H1 (cell line): ENCODE data around the gene MAGI2.
"Not testable (repeated sequence)": the region's sequence is repeated elsewhere in the genome, so short reads cannot be mapped to it uniquely, and the experiment has no call there.

Experiments used
- CBX5 ChIP-seq: fragments of 300-800, 300-1000 bp; sonication (generic); IDR thresholded peaks from 2 replicates; pipeline ENCODE4 v1.7.1; 2016; ENCODE audit warnings: antibody characterized with exemption, low read length, low read depth
- EGR1 ChIP-seq: IDR thresholded peaks from 2 replicates; pipeline ENCODE4 v1.6.1; 2011; ENCODE audit warnings: low read depth, low read length, borderline replicate concordance
- KDM5A ChIP-seq: fragments of 200-600 bp; IDR thresholded peaks from 2 replicates; pipeline ENCODE4 v1.7.1; 2012; ENCODE audit warnings: mild to moderate bottlenecking, low read length, inconsistent platforms, mixed read lengths
- NRF1 ChIP-seq: IDR thresholded peaks from 2 replicates; pipeline ENCODE4 v1.6.1; 2011; ENCODE audit warnings: mild to moderate bottlenecking, low read depth, low read length, improper control_type of control experiment
- PHF8 ChIP-seq: fragments of 200-600 bp; sonication (generic); conservative IDR thresholded peaks from 2 replicates; pipeline ENCODE4 v1.7.1; 2012; ENCODE audit warnings: low read depth, mild to moderate bottlenecking, inconsistent platforms, low read length, moderate library complexity
- POLR2A ChIP-seq, 2 experiments: IDR thresholded peaks; 1 replicate in 1 of 2; 2 replicates in 1 of 2; pipeline ENCODE4 v1.6.1; 2011; ENCODE audit warnings: low read depth in 2 of 2, low read length in 2 of 2, mild to moderate bottlenecking in 2 of 2; ENCODE audit errors: control extremely low read depth in 1 of 2
- POLR2AphosphoS5 ChIP-seq: IDR thresholded peaks from 2 replicates; pipeline ENCODE4 v1.6.1; 2011; ENCODE audit warnings: low read depth, low read length
- RNF2 ChIP-seq: fragments of 200-900, 300-1000 bp; sonication (generic); IDR thresholded peaks from 2 replicates; pipeline ENCODE4 v1.7.1; 2016; ENCODE audit warnings: borderline replicate concordance, low read depth, mild to moderate bottlenecking, antibody characterized with exemption, low read length; ENCODE audit not compliant: poor library complexity, severe bottlenecking; ENCODE audit errors: missing control alignments

GRCh38 chr7:78577174-78577952 lies 876.1 kb downstream of the MAGI2 start:
- TF ChIP-seq NRF1; RNF2; EGR1; POLR2AphosphoS5; CBX5; KDM5A; POLR2A (IDR thresholded peaks at IDR 0.05; ENCODE audit: control extremely low read depth in 1 of 2, low read depth in 2 of 2, low read length in 2 of 2); PHF8: not testable (repeated sequence)
